Prostate gland (tissue), 2 donors: ENCODE results near the gene TIMM10. TPM values are rescaled to one million over a fixed set of nuclear protein-coding genes. Genes with fewer than 3 reads are reported as not detected.

Source experiments
- DNase-seq: peaks from one replicate; pipeline ENCODE4 v3.0.0-alpha.2; 2019; ENCODE audit warnings: low spot score
- H3K27ac ChIP-seq, 2 donors: fragments of 200-600 bp; sonication (generic); 2 replicates each; pipeline ENCODE4 v1.5.1; 2017 to 2019
- H3K27me3 ChIP-seq: fragments of 200-600 bp; sonication (generic); replicated peaks from 2 replicates; pipeline ENCODE4 v1.5.1; 2019; ENCODE audit not compliant: insufficient read depth
- H3K36me3 ChIP-seq, 2 donors: fragments of 200-600 bp; sonication (generic); 1 replicate in 1 of 2; 2 replicates in 1 of 2; pipeline versions ENCODE4 v1.5.1 to v1.8.1; 2017 to 2019
- H3K4me1 ChIP-seq: fragments of 200-600 bp; sonication (generic); replicated peaks from 2 replicates; pipeline ENCODE4 v1.5.1; 2019
- H3K4me3 ChIP-seq, 2 donors: fragments of 200-600 bp; sonication (generic); 2 replicates each; pipeline ENCODE4 v1.5.1; 2017 to 2019
- H3K9me3 ChIP-seq: fragments of 200-600 bp; sonication (generic); 2 replicates; pipeline ENCODE4 v1.5.1; 2017
- POLR2A ChIP-seq: fragments of 450-650 bp; IDR thresholded peaks from one replicate; pipeline ENCODE4 v1.6.1; 2016; ENCODE audit warnings: antibody characterized with exemption, mild to moderate bottlenecking
- POLR2AphosphoS5 ChIP-seq: sonication (generic); formaldehyde crosslinking; IDR thresholded peaks from one replicate; pipeline ENCODE4 v1.6.1; 2017; ENCODE audit warnings: antibody characterized with exemption
- WGBS: methylation state at CpG from one replicate; pipeline ENCODE4 v1.1.5; 2018; 5-methylcytosine and 5-hydroxymethylcytosine counted together
- intact Hi-C: fragments of 100-400 bp; cut with DNase I; formaldehyde crosslinking; loops from one replicate; pipeline ENCODE4 v1.14.2; 2022
- total RNA-seq, 2 donors: library from RNA; depleted of rRNA; stranded (reverse); fragments of >200 nt; gene quantifications; one replicate each; pipeline ENCODE4 v1.1.0, GENCODE V29; 2016
- TF ChIP-seq, protein P1 (sequence below), 4 experiments: fragments of 200-600 bp in 2 of 4; fragments of 450-650 bp in 2 of 4; sonication (generic) in 2 of 4; IDR thresholded peaks; 1 replicate in 3 of 4; 2 replicates in 1 of 4; pipeline ENCODE4 v1.5.1; 2016 to 2019; ENCODE audit warnings: antibody characterized with exemption in 4 of 4, mild to moderate bottlenecking in 2 of 4, moderate library complexity in 2 of 4

TIMM10 gene
- total RNA-seq, 2 donors from 2014 or later, result 35.2 to 44.3 TPM

DNA sequence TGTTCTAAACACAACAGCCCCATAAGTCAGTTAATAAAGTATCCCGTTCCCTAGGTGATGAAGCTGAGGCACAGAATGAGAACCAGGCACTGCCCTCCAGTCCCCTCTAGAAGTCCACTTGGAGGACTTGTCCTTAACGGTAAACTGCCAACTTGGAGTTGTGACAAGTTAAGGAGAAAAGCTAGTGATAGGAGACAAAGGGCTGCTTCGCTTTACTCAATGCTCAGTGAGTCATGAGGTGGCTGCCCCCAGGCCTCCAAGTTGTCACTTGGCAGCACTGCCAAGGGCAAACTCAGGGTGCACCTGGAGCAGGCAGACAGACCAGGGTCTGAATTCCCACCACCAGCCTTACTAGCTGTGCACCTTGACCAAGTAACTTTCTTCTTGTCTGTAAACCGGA is 28.6 kb downstream of the TIMM10 start:
- TF ChIP-seq, protein P1, sequence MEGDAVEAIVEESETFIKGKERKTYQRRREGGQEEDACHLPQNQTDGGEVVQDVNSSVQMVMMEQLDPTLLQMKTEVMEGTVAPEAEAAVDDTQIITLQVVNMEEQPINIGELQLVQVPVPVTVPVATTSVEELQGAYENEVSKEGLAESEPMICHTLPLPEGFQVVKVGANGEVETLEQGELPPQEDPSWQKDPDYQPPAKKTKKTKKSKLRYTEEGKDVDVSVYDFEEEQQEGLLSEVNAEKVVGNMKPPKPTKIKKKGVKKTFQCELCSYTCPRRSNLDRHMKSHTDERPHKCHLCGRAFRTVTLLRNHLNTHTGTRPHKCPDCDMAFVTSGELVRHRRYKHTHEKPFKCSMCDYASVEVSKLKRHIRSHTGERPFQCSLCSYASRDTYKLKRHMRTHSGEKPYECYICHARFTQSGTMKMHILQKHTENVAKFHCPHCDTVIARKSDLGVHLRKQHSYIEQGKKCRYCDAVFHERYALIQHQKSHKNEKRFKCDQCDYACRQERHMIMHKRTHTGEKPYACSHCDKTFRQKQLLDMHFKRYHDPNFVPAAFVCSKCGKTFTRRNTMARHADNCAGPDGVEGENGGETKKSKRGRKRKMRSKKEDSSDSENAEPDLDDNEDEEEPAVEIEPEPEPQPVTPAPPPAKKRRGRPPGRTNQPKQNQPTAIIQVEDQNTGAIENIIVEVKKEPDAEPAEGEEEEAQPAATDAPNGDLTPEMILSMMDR (IDR thresholded peaks at IDR 0.05), result no peak
- Histone ChIP-seq H3K4me1 (peaks cover 14% of the 10 kb centered on the region), H3K9me3 (no peaks in the 10 kb centered on the region), H3K36me3 (no peaks in the 10 kb centered on the region), H3K27me3 (no peaks in the 10 kb centered on the region), H3K4me3 (no peak overlapping the region), H3K27ac (peak overlapping the region in 1 of 2 donors; percentile 2)
- no peak for DNase-seq
- intact Hi-C loops, result no loop called here
- WGBS, result 54% methylated on average over 4 of the region's 4 CpGs

DNA sequence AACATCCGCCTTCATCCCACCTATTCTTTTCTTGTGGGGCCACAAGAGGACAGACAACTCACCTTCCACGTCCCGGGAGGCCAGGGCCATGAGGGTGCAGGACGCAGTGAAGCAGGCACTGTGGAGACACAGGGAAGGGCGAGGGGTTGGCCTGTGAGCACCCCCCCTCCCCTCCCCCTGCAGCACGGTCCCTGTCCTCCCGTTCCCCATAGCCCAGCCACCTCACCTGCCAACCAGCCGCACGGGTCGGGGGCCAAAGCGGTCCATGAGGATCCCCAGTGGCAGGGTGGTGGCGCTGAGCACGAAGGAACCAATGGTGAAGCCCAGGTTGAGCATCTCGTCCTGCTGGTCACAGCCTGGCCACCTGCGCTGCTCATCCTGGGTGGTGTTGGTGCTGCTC is 29.6 kb downstream of the TIMM10 start:
- Histone ChIP-seq H3K27ac (no peak overlapping the region), H3K9me3 (no peaks in the 10 kb centered on the region), H3K4me1 (peaks cover 14% of the 10 kb centered on the region), H3K36me3 (no peaks in the 10 kb centered on the region), H3K27me3 (no peaks in the 10 kb centered on the region), H3K4me3 (no peak overlapping the region)
- intact Hi-C loops, result no loop called here
- WGBS, result 87% methylated on average over 14 of the region's 15 CpGs
- DNase-seq, result no peak
- TF ChIP-seq POLR2AphosphoS5 (no peak), POLR2A (no peak)
- TF ChIP-seq, protein P1 (IDR thresholded peaks at IDR 0.05), result no peak

DNA sequence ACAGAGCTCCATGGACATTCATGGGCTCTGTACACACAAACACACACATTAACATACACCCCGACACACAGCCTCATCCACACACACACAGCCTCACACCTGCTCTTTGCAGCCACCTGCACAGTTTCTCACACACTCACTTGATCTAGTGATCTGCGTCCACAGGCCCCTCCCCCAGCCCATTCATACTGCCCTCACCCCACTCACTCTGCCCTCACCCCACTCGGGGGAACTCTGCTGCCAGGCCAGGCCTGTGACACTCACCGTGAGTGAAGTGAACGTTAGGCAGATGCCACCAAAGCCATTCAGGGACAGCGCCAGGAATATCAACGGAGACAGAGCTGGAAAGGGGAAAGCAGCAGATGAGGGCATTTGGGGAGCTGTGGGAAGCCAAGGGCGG is 30.0 kb downstream of the TIMM10 start:
- intact Hi-C loops, result no loop called here

DNA sequence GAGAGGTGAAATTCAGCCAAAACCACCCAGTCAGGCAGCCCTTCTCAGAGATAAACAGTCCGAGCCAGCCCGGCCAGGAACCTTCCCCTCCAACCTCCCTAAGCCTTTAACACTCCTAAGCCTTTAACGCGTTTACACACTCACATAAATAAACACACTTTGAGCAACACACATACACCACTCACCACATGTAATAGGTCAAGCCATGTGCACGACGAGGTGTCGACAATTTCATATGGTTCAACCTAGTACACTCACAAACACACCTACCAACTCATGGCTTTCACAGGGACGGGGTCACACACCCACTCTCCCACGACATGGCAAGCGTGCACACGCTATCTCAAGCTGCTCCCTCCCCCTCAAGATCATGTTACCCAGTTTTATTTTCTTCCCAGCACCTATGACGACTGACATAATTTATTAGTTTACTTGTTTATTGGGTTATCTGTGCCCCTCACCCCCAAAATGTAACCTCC is 30.5 kb downstream of the TIMM10 start:
- intact Hi-C loops, result loop anchor here (10.0 kb wide), 1 partner anchor 145 kb away; the partner anchor contains the start of gene YPEL4
- H3K27ac ChIP-seq, result peak overlapping the region; percentile 74 to 86
- no peak for DNase-seq
- TF ChIP-seq, protein P1 (IDR thresholded peaks at IDR 0.05), result no peak
- TF ChIP-seq POLR2AphosphoS5 (no peak), POLR2A (no peak)
- no peaks in the 10 kb centered on the region for H3K27me3 ChIP-seq
- 32% methylated on average over 12 of the region's 12 CpGs for WGBS
- peak overlapping the region; percentile 13 to 24 for H3K4me3 ChIP-seq
- H3K36me3 ChIP-seq, result no peaks in the 10 kb centered on the region
- H3K4me1 ChIP-seq, result peaks cover 14% of the 10 kb centered on the region
- no peaks in the 10 kb centered on the region for H3K9me3 ChIP-seq

More for the DNA sequence above, 30.0 kb downstream of the TIMM10 start:
- peak overlapping the region; percentile 74 to 86 for H3K27ac ChIP-seq
- H3K27me3 ChIP-seq, result no peaks in the 10 kb centered on the region
- H3K4me1 ChIP-seq, result peaks cover 14% of the 10 kb centered on the region
- TF ChIP-seq, protein P1 (IDR thresholded peaks at IDR 0.05), result no peak
- H3K4me3 ChIP-seq, result no peak overlapping the region
- WGBS, result 83% methylated on average over 8 of the region's 8 CpGs
- no peak for DNase-seq
- H3K9me3 ChIP-seq, result no peaks in the 10 kb centered on the region
- H3K36me3 ChIP-seq, result no peaks in the 10 kb centered on the region

DNA sequence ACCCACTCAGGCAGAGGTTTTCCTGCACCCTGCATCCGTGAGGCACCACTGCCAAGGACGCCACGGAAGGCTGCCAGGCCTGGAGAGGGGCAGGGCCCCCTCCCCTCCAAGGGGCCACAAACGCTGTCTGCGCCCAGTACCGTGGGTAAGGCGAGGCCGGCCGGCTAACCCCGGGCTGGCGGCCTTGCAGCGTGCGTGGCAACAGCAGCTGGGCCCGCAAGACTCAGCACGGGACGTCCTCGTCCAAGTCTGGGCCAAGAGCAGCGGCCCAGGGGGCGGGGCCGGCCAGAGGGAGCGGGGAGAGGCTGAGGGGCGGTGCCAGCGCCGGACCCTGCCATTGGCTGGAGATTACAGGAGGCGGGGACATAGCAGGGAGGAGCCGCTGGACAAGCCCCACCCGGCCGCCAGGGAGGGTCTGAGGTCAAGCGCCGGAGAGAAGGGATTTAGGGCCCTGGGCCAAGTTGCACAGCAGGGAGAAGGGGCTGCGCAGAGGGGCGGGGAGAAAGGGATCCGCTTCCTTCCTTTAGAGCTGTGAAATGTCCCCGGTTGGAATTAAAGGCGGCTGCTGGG is 31.1 kb downstream of the TIMM10 start:
- H3K4me1 ChIP-seq, result peaks cover 14% of the 10 kb centered on the region
- intact Hi-C loops, result loop anchor here (10.0 kb wide), 1 partner anchor 145 kb away; the partner anchor contains the start of gene YPEL4
- H3K9me3 ChIP-seq, result no peaks in the 10 kb centered on the region
- no peaks in the 10 kb centered on the region for H3K36me3 ChIP-seq
- peak overlapping the region; percentile 74 to 86 for H3K27ac ChIP-seq
- peak; percentile 94 for DNase-seq
- TF ChIP-seq POLR2AphosphoS5, result peak; percentile 90
- TF ChIP-seq, protein P1 (IDR thresholded peaks at IDR 0.05), result peak in 1 of 4 experiments; percentile 30
- peak; percentile 38 for TF ChIP-seq POLR2A
- no peaks in the 10 kb centered on the region for H3K27me3 ChIP-seq
- peak overlapping the region; percentile 13 to 24 for H3K4me3 ChIP-seq
- 2% methylated on average over 31 of the region's 35 CpGs for WGBS
